Thoracic aorta (tissue), 2 donors: ENCODE measurements around the gene B3GALNT2. TPM values are rescaled to one million over a fixed set of nuclear protein-coding genes. Genes with fewer than 3 reads are reported as not detected.

Experiments used
- ATAC-seq: fragments of 150-250 bp; one replicate; pipeline ENCODE4 v1.8.0; 2017; ENCODE audit warnings: low read depth; ENCODE audit not compliant: insufficient number of reproducible peaks, low FRiP score
- DNase-seq: peaks from one replicate; pipeline ENCODE4 v3.0.0-alpha.2; 2020; ENCODE audit warnings: low spot score
- H3K27ac ChIP-seq, 2 donors: fragments of 200-600 bp; sonication (generic); 1 replicate in 1 of 2; 2 replicates in 1 of 2; pipeline ENCODE4 v1.5.1; 2016; ENCODE audit warnings: mild to moderate bottlenecking in 2 of 2, moderate library complexity in 2 of 2
- H3K27me3 ChIP-seq: fragments of 200-600 bp; sonication (generic); replicated peaks from 2 replicates; pipeline ENCODE4 v1.6.0; 2016; ENCODE audit warnings: mild to moderate bottlenecking; ENCODE audit not compliant: insufficient read depth
- H3K36me3 ChIP-seq: fragments of 200-600 bp; sonication (generic); one replicate; pipeline ENCODE4 v1.5.1; 2016
- H3K4me1 ChIP-seq, 2 donors: fragments of 200-600 bp; sonication (generic); 1 replicate in 1 of 2; 2 replicates in 1 of 2; pipeline versions ENCODE4 v1.5.1 to v1.6.0; 2016; ENCODE audit warnings: low read depth in 2 of 2, mild to moderate bottlenecking in 1 of 2; ENCODE audit not compliant: control insufficient read depth in 1 of 2
- H3K4me3 ChIP-seq: fragments of 200-600 bp; sonication (generic); 2 replicates; pipeline ENCODE4 v1.5.1; 2016; ENCODE audit warnings: mild to moderate bottlenecking
- H3K9me3 ChIP-seq: fragments of 200-600 bp; sonication (generic); 2 replicates; pipeline ENCODE4 v1.5.1; 2016
- CTCF ChIP-seq: fragments of 200-600 bp; sonication (generic); IDR thresholded peaks from one replicate; pipeline ENCODE4 v1.5.1; 2019; ENCODE audit warnings: antibody characterized with exemption
- total RNA-seq, 2 donors: library from RNA; depleted of rRNA; stranded (reverse); fragments of >200 nt; gene quantifications; one replicate each; pipeline versions ENCODE4 v1.1.0 to v1.2.3, GENCODE V29; 2016

The B3GALNT2 gene
- total RNA-seq, 2 donors from 2014 or later = 50.5 to 50.7 TPM

GRCh38 chr1:235426143-235426542 lies 78.1 kb downstream of the B3GALNT2 start:
- Histone ChIP-seq H3K36me3 (no peaks in the 10 kb centered on the region), H3K27me3 (no peaks in the 10 kb centered on the region), H3K4me1 (peaks cover 7 to 8% of the 10 kb centered on the region in 2 donors), H3K9me3 (no peaks in the 10 kb centered on the region), H3K4me3 (no peak overlapping the region), H3K27ac (no peak overlapping the region)
- no peak for DNase-seq
- no peak for TF ChIP-seq CTCF
- no peak for ATAC-seq

GRCh38 chr1:235425357-235425756 lies 78.9 kb downstream of the B3GALNT2 start:
- TF ChIP-seq CTCF = no peak
- H3K4me1 ChIP-seq = peaks cover 2% of the 10 kb centered on the region in 2 donors
- ATAC-seq = no peak
- no peak overlapping the region for H3K27ac ChIP-seq
- DNase-seq = no peak
- H3K36me3 ChIP-seq = no peaks in the 10 kb centered on the region
- no peaks in the 10 kb centered on the region for H3K27me3 ChIP-seq
- H3K4me3 ChIP-seq = no peak overlapping the region
- no peaks in the 10 kb centered on the region for H3K9me3 ChIP-seq

GRCh38 chr1:235424092-235424491 lies 80.2 kb downstream of the B3GALNT2 start:
- Histone ChIP-seq H3K4me1 (no peaks in the 10 kb centered on the region), H3K27ac (no peak overlapping the region), H3K4me3 (no peak overlapping the region), H3K27me3 (no peaks in the 10 kb centered on the region), H3K36me3 (no peaks in the 10 kb centered on the region), H3K9me3 (no peaks in the 10 kb centered on the region)
- no peak for ATAC-seq
- DNase-seq = no peak
- TF ChIP-seq CTCF = no peak

GRCh38 chr1:235423214-235423652 lies 81.0 kb downstream of the B3GALNT2 start:
- Histone ChIP-seq H3K36me3 (no peaks in the 10 kb centered on the region), H3K9me3 (no peaks in the 10 kb centered on the region), H3K4me3 (no peak overlapping the region), H3K4me1 (no peaks in the 10 kb centered on the region), H3K27ac (no peak overlapping the region), H3K27me3 (no peaks in the 10 kb centered on the region)
- DNase-seq (no peak), ATAC-seq (no peak)
- no peak for TF ChIP-seq CTCF

GRCh38 chr1:235421751-235422150 lies 82.5 kb downstream of the B3GALNT2 start:
- ATAC-seq = no peak
- no peak overlapping the region for H3K27ac ChIP-seq
- H3K4me3 ChIP-seq = no peak overlapping the region
- no peaks in the 10 kb centered on the region for H3K27me3 ChIP-seq
- no peaks in the 10 kb centered on the region for H3K36me3 ChIP-seq
- no peaks in the 10 kb centered on the region for H3K9me3 ChIP-seq
- no peak for DNase-seq
- TF ChIP-seq CTCF = no peak
- H3K4me1 ChIP-seq = peaks cover 1 to 8% of the 10 kb centered on the region in 2 donors
